Renal cortex interstitium (tissue), 11 donors: ENCODE data around the gene MIGA2. TPM values are rescaled to one million over a fixed set of nuclear protein-coding genes. Genes with fewer than 3 reads are reported as not detected.

Experiments used
- DNase-seq, 11 donors: peaks; one replicate each; pipeline ENCODE4 v3.0.0-alpha.2; 2013; ENCODE audit warnings: low read depth in 9 of 11, low spot score in 4 of 11; ENCODE audit errors: extremely low read depth in 1 of 11
- polyA plus RNA-seq, 3 donors: library from polyadenylated mRNA; unstranded; fragments of 120-200 nt; gene quantifications; one replicate each; pipeline ENCODE4 v1.2.1, GENCODE V29; 2013; ENCODE audit not compliant: insufficient read length in 3 of 3

MIGA2 gene
- polyA plus RNA-seq, 3 donors: 16.8 to 28.5 (median 21.2) TPM

- DNase-seq: no peak
Observed at GRCh38 chr9:129068110-129068509, 31.7 kb downstream of the MIGA2 start.

- DNase-seq: no peak
Observed at GRCh38 chr9:129068990-129069861, 32.8 kb downstream of the MIGA2 start.

GRCh38 chr9:129069862-129070641 is 33.6 kb downstream of the MIGA2 start:
- DNase-seq: no peak

- DNase-seq: no peak
Observed at GRCh38 chr9:129070696-129071525, 34.5 kb downstream of the MIGA2 start.

GRCh38 chr9:129071526-129072126 is 35.2 kb downstream of the MIGA2 start:
- DNase-seq: no peak

GRCh38 chr9:129072171-129072570 is 35.7 kb downstream of the MIGA2 start:
- no peak for DNase-seq

GRCh38 chr9:129073404-129073803 is 37.0 kb downstream of the MIGA2 start:
- DNase-seq: no peak

- no peak for DNase-seq
Observed at GRCh38 chr9:129074106-129074505, 37.7 kb downstream of the MIGA2 start.

- no peak for DNase-seq
Observed at GRCh38 chr9:129075996-129076639, 39.7 kb downstream of the MIGA2 start.

GRCh38 chr9:129076640-129077037 is 40.2 kb downstream of the MIGA2 start:
- no peak for DNase-seq

GRCh38 chr9:129077236-129077635 is 40.8 kb downstream of the MIGA2 start:
- no peak for DNase-seq

GRCh38 chr9:129078691-129079503 is 42.5 kb downstream of the MIGA2 start:
- DNase-seq: no peak

GRCh38 chr9:129079829-129080228 is 43.4 kb downstream of the MIGA2 start:
- no peak for DNase-seq

- no peak for DNase-seq
Observed at GRCh38 chr9:129080298-129080600, 43.8 kb downstream of the MIGA2 start.

- peak; percentile 92 to 99 (median 98) for DNase-seq
Observed at GRCh38 chr9:129080601-129081387, 44.4 kb downstream of the MIGA2 start, which contains the start of gene DOLPP1. Gene DOLPP1, plus strand, starts transcription at chr9:129081111. Its CDS starts 21 bp downstream, at chr9:129081132.

GRCh38 chr9:129081388-129081904 is 45.0 kb downstream of the MIGA2 start:
- DNase-seq: peak in 1 of 11 donors; percentile 66

GRCh38 chr9:129084087-129084486 is 47.7 kb downstream of the MIGA2 start:
- no peak for DNase-seq
